Gastrocnemius medialis (tissue), 4 donors: ENCODE measurements around the gene ADAMTSL1. TPM values are rescaled to one million over a fixed set of nuclear protein-coding genes. Genes with fewer than 3 reads are reported as not detected.

ENCODE experiments used
- ATAC-seq, 2 donors: fragments of 150-250 bp; one replicate each; pipeline ENCODE4 v1.9.1; 2016
- DNase-seq, 2 donors: peaks; one replicate each; pipeline ENCODE4 v3.0.0-alpha.2; 2019
- H3K27ac ChIP-seq, 4 donors: fragments of 200-600 bp; sonication (generic); 1 replicate in 1 of 4; 2 replicates in 3 of 4; pipeline ENCODE4 v1.5.1; 2016 to 2018; ENCODE audit warnings: mild to moderate bottlenecking in 2 of 4, moderate library complexity in 1 of 4
- H3K27me3 ChIP-seq, 3 donors: fragments of 200-600 bp; sonication (generic) in 2 of 3; 1 replicate in 1 of 3; 2 replicates in 2 of 3; pipeline versions ENCODE4 v1.5.1 to v1.6.0; 2016 to 2019; ENCODE audit warnings: mild to moderate bottlenecking in 1 of 3, moderate library complexity in 1 of 3
- H3K36me3 ChIP-seq, 2 donors: fragments of 200-600 bp; sonication (generic) in 1 of 2; one replicate each; pipeline ENCODE4 v1.5.1; 2017 to 2018
- H3K4me1 ChIP-seq, 2 donors: fragments of 200-600 bp; sonication (generic) in 1 of 2; one replicate each; pipeline ENCODE4 v1.5.1; 2016 to 2017; ENCODE audit warnings: mild to moderate bottlenecking in 2 of 2
- H3K4me3 ChIP-seq, 4 donors: fragments of 200-600 bp; sonication (generic) in 3 of 4; 1 replicate in 1 of 4; 2 replicates in 3 of 4; pipeline ENCODE4 v1.5.1; 2016 to 2019; ENCODE audit warnings: mild to moderate bottlenecking in 2 of 4
- H3K9me3 ChIP-seq, 3 donors: fragments of 200-600 bp; sonication (generic) in 2 of 3; 1 replicate in 1 of 3; 2 replicates in 2 of 3; pipeline ENCODE4 v1.5.1; 2016 to 2019
- POLR2A ChIP-seq, 2 donors: fragments of 450-650 bp; IDR thresholded peaks; one replicate each; pipeline ENCODE4 v1.6.1; 2017; ENCODE audit warnings: antibody characterized with exemption in 2 of 2, mild to moderate bottlenecking in 2 of 2, moderate library complexity in 2 of 2
- in situ Hi-C, 4 donors: fragments of 200-750 bp; cut with MboI; loops; one replicate each; pipeline versions ENCODE4 v1.15.0 to v1.8.0; 2017; ENCODE audit warnings: low sequenced_read_pairs in 4 of 4
- intact Hi-C: fragments of 100-400 bp; cut with DNase I; formaldehyde crosslinking; loops from one replicate; pipeline ENCODE4 v1.15.1; 2023; ENCODE audit warnings: low total_unique reads
- total RNA-seq, 4 donors: library from RNA; depleted of rRNA; stranded (reverse); fragments of >200 nt; gene quantifications; one replicate each; pipeline versions ENCODE4 v1.1.0 to v1.2.3, GENCODE V29; 2016
- TF ChIP-seq, protein P1 (sequence below), 5 experiments: fragments of 450-650 bp in 3 of 5; fragments of 200-600 bp in 2 of 5; sonication (generic) in 2 of 5; IDR thresholded peaks in 4 of 5; conservative IDR thresholded peaks in 1 of 5; 1 replicate in 4 of 5; 2 replicates in 1 of 5; pipeline ENCODE4 v1.5.1; 2016 to 2019; ENCODE audit warnings: antibody characterized with exemption in 5 of 5, mild to moderate bottlenecking in 3 of 5, moderate library complexity in 3 of 5

The ADAMTSL1 gene
- total RNA-seq, 4 donors from 2014 or later: 0.05 to 0.58 (median 0.28) TPM

GRCh38 chr9:18922161-18922885 lies 448.4 kb downstream of the ADAMTSL1 start:
- ATAC-seq (no peak), DNase-seq (no peak)
- Histone ChIP-seq H3K27me3 (no peaks in the 10 kb centered on the region), H3K36me3 (no peaks in the 10 kb centered on the region), H3K4me1 (peaks cover 0 to 5% of the 10 kb centered on the region in 2 donors), H3K4me3 (no peak overlapping the region), H3K9me3 (no peaks in the 10 kb centered on the region), H3K27ac (no peak overlapping the region)
- intact Hi-C loops (no loop called here), in situ Hi-C loops (no loop called here)
- TF ChIP-seq, protein P1, sequence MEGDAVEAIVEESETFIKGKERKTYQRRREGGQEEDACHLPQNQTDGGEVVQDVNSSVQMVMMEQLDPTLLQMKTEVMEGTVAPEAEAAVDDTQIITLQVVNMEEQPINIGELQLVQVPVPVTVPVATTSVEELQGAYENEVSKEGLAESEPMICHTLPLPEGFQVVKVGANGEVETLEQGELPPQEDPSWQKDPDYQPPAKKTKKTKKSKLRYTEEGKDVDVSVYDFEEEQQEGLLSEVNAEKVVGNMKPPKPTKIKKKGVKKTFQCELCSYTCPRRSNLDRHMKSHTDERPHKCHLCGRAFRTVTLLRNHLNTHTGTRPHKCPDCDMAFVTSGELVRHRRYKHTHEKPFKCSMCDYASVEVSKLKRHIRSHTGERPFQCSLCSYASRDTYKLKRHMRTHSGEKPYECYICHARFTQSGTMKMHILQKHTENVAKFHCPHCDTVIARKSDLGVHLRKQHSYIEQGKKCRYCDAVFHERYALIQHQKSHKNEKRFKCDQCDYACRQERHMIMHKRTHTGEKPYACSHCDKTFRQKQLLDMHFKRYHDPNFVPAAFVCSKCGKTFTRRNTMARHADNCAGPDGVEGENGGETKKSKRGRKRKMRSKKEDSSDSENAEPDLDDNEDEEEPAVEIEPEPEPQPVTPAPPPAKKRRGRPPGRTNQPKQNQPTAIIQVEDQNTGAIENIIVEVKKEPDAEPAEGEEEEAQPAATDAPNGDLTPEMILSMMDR (IDR thresholded peaks at IDR 0.05 in 4 of 5, conservative IDR thresholded peaks at IDR 0.05 in 1 of 5): no peak
- TF ChIP-seq POLR2A (IDR thresholded peaks at IDR 0.05): no peak

GRCh38 chr9:18923167-18923566 lies 449.2 kb downstream of the ADAMTSL1 start:
- in situ Hi-C loops: no loop called here
- H3K4me3 ChIP-seq: no peak overlapping the region
- no peak overlapping the region for H3K27ac ChIP-seq
- H3K27me3 ChIP-seq: no peaks in the 10 kb centered on the region
- no peaks in the 10 kb centered on the region for H3K36me3 ChIP-seq
- ATAC-seq: no peak
- no peak for DNase-seq
- no peaks in the 10 kb centered on the region for H3K9me3 ChIP-seq
- TF ChIP-seq POLR2A (IDR thresholded peaks at IDR 0.05): no peak
- TF ChIP-seq, protein P1 (IDR thresholded peaks at IDR 0.05 in 4 of 5, conservative IDR thresholded peaks at IDR 0.05 in 1 of 5): no peak
- H3K4me1 ChIP-seq: peaks cover 0 to 5% of the 10 kb centered on the region in 2 donors
- intact Hi-C loops: no loop called here

DNA sequence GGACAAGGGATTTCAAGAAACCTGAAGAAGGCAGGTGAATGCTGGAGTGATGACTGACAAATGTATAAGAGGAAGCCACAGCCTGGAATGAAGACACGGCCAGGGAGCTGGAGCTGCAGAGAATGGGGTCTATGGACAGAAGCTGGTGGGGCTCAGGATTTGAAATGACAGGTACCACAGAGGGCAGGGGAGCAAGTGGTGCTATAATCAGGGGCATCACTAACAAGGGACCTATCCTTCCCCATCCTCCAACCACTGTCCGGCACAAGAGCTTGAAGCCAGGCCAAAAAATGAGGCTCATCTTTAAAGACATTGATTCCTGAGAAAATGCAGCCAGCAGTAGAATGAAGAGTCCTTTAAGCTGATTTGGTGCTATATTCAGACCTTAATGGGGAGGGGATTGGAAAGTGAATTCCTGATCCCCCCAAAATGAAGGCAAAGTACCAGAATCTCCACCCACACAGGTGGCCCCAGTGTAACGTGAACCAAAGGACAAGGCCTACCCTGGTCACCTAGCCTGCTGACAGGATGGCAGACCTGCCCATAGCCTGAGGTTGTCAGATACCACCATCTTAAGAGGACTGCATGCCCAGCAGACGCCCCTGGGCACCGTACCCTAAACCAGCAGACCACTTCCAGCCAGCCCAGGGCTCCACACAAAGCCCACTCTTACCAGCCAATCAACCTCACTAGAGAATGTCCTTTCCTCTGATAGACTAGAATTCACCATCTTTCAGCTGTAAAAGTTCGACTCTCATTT lies 449.9 kb downstream of the ADAMTSL1 start:
- no peaks in the 10 kb centered on the region for H3K36me3 ChIP-seq
- TF ChIP-seq POLR2A (IDR thresholded peaks at IDR 0.05): no peak
- TF ChIP-seq, protein P1 (IDR thresholded peaks at IDR 0.05 in 4 of 5, conservative IDR thresholded peaks at IDR 0.05 in 1 of 5): no peak
- H3K4me3 ChIP-seq: no peak overlapping the region
- peaks cover 0 to 5% of the 10 kb centered on the region in 2 donors for H3K4me1 ChIP-seq
- ATAC-seq (no peak), DNase-seq (no peak)
- no peaks in the 10 kb centered on the region for H3K27me3 ChIP-seq
- no peak overlapping the region for H3K27ac ChIP-seq
- intact Hi-C loops (no loop called here), in situ Hi-C loops (no loop called here)
- H3K9me3 ChIP-seq: no peaks in the 10 kb centered on the region

DNA sequence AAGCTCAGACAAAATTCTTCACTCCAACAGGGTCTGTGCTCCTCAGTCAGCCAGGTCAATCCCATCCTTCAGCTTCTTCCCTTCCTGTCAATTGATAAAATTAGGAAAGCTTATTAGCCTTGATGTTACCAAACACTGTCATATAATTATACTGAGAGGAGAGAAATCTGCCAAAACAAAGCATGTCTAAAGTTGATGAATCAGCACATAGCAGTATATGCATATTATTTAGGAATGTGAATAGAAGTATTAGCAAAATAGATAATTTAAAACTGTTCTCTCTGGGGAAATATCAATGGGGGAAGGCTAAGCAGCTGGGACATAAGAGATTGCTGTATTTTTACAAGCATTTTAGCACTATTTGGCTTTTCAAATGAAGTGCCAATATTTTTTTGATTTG lies 451.9 kb downstream of the ADAMTSL1 start:
- Histone ChIP-seq H3K4me3 (no peak overlapping the region), H3K27ac (no peak overlapping the region), H3K27me3 (no peaks in the 10 kb centered on the region), H3K4me1 (peaks cover 0 to 5% of the 10 kb centered on the region in 2 donors), H3K36me3 (no peaks in the 10 kb centered on the region), H3K9me3 (no peaks in the 10 kb centered on the region)
- no peak for DNase-seq
- intact Hi-C loops (no loop called here), in situ Hi-C loops (no loop called here)
- TF ChIP-seq POLR2A (IDR thresholded peaks at IDR 0.05): no peak
- TF ChIP-seq, protein P1 (IDR thresholded peaks at IDR 0.05 in 4 of 5, conservative IDR thresholded peaks at IDR 0.05 in 1 of 5): no peak
- no peak for ATAC-seq
